Measurements from ENCODE around the gene GABRD. TPM values are rescaled to one million over a fixed set of nuclear protein-coding genes. Genes with fewer than 3 reads are reported as not detected.

Gene GABRD
- total and polyA plus RNA-seq, 2 of the 13 experiments (the other 11 are each of a cell fraction or from before 2014, with no cell fraction given): not detected

- TF ChIP-seq ZNF530 (CRISPR knock-in tag; IDR thresholded peaks at IDR 0.05; ENCODE audit: low read depth) (no peak), KLF11 (CRISPR knock-in tag; IDR thresholded peaks at IDR 0.05) (peak; percentile 71; the same call in 1 of the 2 replicates), ZC3H4 (CRISPR knock-in tag; IDR thresholded peaks at IDR 0.05; ENCODE audit: borderline replicate concordance) (peak; percentile 78; the same call in 1 of the 2 replicates), TCF7 (IDR thresholded peaks at IDR 0.05; ENCODE audit: low read depth) (no peak), NFIB (CRISPR knock-in tag; IDR thresholded peaks at IDR 0.05; ENCODE audit: borderline replicate concordance) (peak; percentile 69; the same call in 1 of the 2 replicates), ATF1 (CRISPR knock-in tag; IDR thresholded peaks at IDR 0.05) (no peak), ARHGAP35 (CRISPR knock-in tag; IDR thresholded peaks at IDR 0.05; ENCODE audit: borderline replicate concordance) (no peak), ZNF343 (CRISPR knock-in tag; IDR thresholded peaks at IDR 0.05) (no peak), ZNF709 (CRISPR knock-in tag; IDR thresholded peaks at IDR 0.05) (no peak), SIX4 (CRISPR knock-in tag; IDR thresholded peaks at IDR 0.05) (no peak; the same call in 1 of the 2 replicates), SNRNP70 (IDR thresholded peaks at IDR 0.05; ENCODE audit: low read depth, low read length) (no peak), ELF3 (CRISPR knock-in tag; IDR thresholded peaks at IDR 0.05) (0 out of 2 replicates have a peak, but pooled peaks have one; percentile 8), NBN (conservative IDR thresholded peaks at IDR 0.05) (no peak), RBFOX2 (IDR thresholded peaks at IDR 0.05; ENCODE audit: low read depth, low read length) (no peak), GTF2F1 (IDR thresholded peaks at IDR 0.05; ENCODE audit: low read length) (no peak), ZNF143 (CRISPR knock-in tag; IDR thresholded peaks at IDR 0.05) (no peak), ZNF850 (CRISPR knock-in tag; conservative IDR thresholded peaks at IDR 0.05) (no peak), ATF7 (IDR thresholded peaks at IDR 0.05) (no peak), ATF7 (CRISPR knock-in tag; IDR thresholded peaks at IDR 0.05) (no peak)
- TF ChIP-seq, protein P1, sequence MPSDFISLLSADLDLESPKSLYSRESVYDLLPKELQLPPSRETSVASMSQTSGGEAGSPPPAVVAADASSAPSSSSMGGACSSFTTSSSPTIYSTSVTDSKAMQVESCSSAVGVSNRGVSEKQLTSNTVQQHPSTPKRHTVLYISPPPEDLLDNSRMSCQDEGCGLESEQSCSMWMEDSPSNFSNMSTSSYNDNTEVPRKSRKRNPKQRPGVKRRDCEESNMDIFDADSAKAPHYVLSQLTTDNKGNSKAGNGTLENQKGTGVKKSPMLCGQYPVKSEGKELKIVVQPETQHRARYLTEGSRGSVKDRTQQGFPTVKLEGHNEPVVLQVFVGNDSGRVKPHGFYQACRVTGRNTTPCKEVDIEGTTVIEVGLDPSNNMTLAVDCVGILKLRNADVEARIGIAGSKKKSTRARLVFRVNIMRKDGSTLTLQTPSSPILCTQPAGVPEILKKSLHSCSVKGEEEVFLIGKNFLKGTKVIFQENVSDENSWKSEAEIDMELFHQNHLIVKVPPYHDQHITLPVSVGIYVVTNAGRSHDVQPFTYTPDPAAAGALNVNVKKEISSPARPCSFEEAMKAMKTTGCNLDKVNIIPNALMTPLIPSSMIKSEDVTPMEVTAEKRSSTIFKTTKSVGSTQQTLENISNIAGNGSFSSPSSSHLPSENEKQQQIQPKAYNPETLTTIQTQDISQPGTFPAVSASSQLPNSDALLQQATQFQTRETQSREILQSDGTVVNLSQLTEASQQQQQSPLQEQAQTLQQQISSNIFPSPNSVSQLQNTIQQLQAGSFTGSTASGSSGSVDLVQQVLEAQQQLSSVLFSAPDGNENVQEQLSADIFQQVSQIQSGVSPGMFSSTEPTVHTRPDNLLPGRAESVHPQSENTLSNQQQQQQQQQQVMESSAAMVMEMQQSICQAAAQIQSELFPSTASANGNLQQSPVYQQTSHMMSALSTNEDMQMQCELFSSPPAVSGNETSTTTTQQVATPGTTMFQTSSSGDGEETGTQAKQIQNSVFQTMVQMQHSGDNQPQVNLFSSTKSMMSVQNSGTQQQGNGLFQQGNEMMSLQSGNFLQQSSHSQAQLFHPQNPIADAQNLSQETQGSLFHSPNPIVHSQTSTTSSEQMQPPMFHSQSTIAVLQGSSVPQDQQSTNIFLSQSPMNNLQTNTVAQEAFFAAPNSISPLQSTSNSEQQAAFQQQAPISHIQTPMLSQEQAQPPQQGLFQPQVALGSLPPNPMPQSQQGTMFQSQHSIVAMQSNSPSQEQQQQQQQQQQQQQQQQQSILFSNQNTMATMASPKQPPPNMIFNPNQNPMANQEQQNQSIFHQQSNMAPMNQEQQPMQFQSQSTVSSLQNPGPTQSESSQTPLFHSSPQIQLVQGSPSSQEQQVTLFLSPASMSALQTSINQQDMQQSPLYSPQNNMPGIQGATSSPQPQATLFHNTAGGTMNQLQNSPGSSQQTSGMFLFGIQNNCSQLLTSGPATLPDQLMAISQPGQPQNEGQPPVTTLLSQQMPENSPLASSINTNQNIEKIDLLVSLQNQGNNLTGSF (CRISPR knock-in tag; IDR thresholded peaks at IDR 0.05): peak; percentile 87; the same call in 1 of the 2 replicates
- TF ChIP-seq, protein P2, sequence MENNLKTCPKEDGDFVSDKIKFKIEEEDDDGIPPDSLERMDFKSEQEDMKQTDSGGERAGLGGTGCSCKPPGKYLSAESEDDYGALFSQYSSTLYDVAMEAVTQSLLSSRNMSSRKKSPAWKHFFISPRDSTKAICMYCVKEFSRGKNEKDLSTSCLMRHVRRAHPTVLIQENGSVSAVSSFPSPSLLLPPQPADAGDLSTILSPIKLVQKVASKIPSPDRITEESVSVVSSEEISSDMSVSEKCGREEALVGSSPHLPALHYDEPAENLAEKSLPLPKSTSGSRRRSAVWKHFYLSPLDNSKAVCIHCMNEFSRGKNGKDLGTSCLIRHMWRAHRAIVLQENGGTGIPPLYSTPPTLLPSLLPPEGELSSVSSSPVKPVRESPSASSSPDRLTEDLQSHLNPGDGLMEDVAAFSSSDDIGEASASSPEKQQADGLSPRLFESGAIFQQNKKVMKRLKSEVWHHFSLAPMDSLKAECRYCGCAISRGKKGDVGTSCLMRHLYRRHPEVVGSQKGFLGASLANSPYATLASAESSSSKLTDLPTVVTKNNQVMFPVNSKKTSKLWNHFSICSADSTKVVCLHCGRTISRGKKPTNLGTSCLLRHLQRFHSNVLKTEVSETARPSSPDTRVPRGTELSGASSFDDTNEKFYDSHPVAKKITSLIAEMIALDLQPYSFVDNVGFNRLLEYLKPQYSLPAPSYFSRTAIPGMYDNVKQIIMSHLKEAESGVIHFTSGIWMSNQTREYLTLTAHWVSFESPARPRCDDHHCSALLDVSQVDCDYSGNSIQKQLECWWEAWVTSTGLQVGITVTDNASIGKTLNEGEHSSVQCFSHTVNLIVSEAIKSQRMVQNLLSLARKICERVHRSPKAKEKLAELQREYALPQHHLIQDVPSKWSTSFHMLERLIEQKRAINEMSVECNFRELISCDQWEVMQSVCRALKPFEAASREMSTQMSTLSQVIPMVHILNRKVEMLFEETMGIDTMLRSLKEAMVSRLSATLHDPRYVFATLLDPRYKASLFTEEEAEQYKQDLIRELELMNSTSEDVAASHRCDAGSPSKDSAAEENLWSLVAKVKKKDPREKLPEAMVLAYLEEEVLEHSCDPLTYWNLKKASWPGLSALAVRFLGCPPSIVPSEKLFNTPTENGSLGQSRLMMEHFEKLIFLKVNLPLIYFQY (CRISPR knock-in tag; IDR thresholded peaks at IDR 0.05; ENCODE audit: borderline replicate concordance): 0 out of 2 replicates have a peak, but pooled peaks have one; percentile 9
- TF ChIP-seq, protein P3, sequence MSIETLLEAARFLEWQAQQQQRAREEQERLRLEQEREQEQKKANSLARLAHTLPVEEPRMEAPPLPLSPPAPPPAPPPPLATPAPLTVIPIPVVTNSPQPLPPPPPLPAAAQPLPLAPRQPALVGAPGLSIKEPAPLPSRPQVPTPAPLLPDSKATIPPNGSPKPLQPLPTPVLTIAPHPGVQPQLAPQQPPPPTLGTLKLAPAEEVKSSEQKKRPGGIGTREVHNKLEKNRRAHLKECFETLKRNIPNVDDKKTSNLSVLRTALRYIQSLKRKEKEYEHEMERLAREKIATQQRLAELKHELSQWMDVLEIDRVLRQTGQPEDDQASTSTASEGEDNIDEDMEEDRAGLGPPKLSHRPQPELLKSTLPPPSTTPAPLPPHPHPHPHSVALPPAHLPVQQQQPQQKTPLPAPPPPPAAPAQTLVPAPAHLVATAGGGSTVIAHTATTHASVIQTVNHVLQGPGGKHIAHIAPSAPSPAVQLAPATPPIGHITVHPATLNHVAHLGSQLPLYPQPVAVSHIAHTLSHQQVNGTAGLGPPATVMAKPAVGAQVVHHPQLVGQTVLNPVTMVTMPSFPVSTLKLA (IDR thresholded peaks at IDR 0.05): peak; percentile 79
These were observed 30.1 kb downstream of the GABRD start (continued) for GRCh38 chr1:2049225-2049717.

Measured in HepG2 (cell line).